HEK293 (cell line): Measurements from ENCODE around the gene FGD5.
A peak's percentile ranks its signal among the peaks of the same experiment; 100 is the strongest.

Source experiments
- CTCF ChIA-PET: fragments of 350-600 bp; formaldehyde crosslinking; extraction: SDS; loops from one replicate; lab custom pipeline; 2021; ENCODE audit warnings: antibody characterized with exemption; lab: Yijun Ruan, JAX
- POLR2A ChIA-PET: fragments of 300-600 bp; formaldehyde crosslinking; extraction: SDS; loops from one replicate; lab custom pipeline; 2020; ENCODE audit warnings: antibody characterized with exemption, inconsistent platforms; lab: Yijun Ruan, JAX
- H3K27ac ChIP-seq: fragments of 200-500 bp; sonication (Bioruptor generic); 2 replicates; pipeline ENCODE4 v1.5.1; 2014; ENCODE audit warnings: low read depth, low read length, control low read depth, inconsistent platforms; ENCODE audit errors: extremely low read depth
- H3K36me3 ChIP-seq, 2 experiments: fragments of 200-500 bp in 1 of 2; sonication (Bioruptor generic) in 1 of 2; 1 replicate in 1 of 2; 2 replicates in 1 of 2; pipeline ENCODE4 v1.5.1; 2014 to 2017; ENCODE audit warnings: inconsistent platforms in 2 of 2, low read length in 2 of 2; ENCODE audit not compliant: control insufficient read depth in 2 of 2, insufficient read depth in 1 of 2
- H3K4me1 ChIP-seq: fragments of 200-500 bp; sonication (Bioruptor generic); 2 replicates; pipeline ENCODE4 v1.5.1; 2014; ENCODE audit warnings: mild to moderate bottlenecking, low read length, inconsistent platforms; ENCODE audit not compliant: control insufficient read depth, insufficient read depth
- H3K4me3 ChIP-seq: 2 replicates; pipeline ENCODE4 v1.5.1; 2011; ENCODE audit warnings: low read depth, mild to moderate bottlenecking, control low read depth, low read length, moderate library complexity
- H3K9me3 ChIP-seq: fragments of 200-500 bp; sonication (Bioruptor generic); 2 replicates; pipeline ENCODE4 v1.5.1; 2014; ENCODE audit warnings: low read depth, low read length, inconsistent platforms; ENCODE audit not compliant: control insufficient read depth, insufficient read depth
- EGR2 ChIP-seq: fragments of 450-650 bp; formaldehyde crosslinking; IDR thresholded peaks from 2 replicates; pipeline ENCODE4 v1.5.1; 2016; ENCODE audit warnings: low read depth, missing biosample characterization, missing genetic modification characterization
- KLF1 ChIP-seq: fragments of 450-650 bp; formaldehyde crosslinking; IDR thresholded peaks from 2 replicates; pipeline ENCODE4 v1.5.1; 2016; ENCODE audit warnings: missing biosample characterization, missing genetic modification characterization
- SP2 ChIP-seq: fragments of 450-650 bp; formaldehyde crosslinking; IDR thresholded peaks from 2 replicates; pipeline ENCODE4 v1.5.1; 2016; ENCODE audit warnings: missing biosample characterization, missing genetic modification characterization
- ZFHX2 ChIP-seq: fragments of 450-650 bp; formaldehyde crosslinking; conservative IDR thresholded peaks from 2 replicates; pipeline ENCODE4 v1.5.1; 2016; ENCODE audit warnings: missing biosample characterization, missing genetic modification characterization
- ZFP37 ChIP-seq: fragments of 450-650 bp; formaldehyde crosslinking; IDR thresholded peaks from 2 replicates; pipeline ENCODE4 v1.5.1; 2016; ENCODE audit warnings: missing biosample characterization, missing genetic modification characterization
- ZIC2 ChIP-seq: fragments of 450-650 bp; formaldehyde crosslinking; IDR thresholded peaks from 2 replicates; pipeline ENCODE4 v1.5.1; 2016; ENCODE audit warnings: missing biosample characterization, missing genetic modification characterization
- ZNF214 ChIP-seq: fragments of 450-650 bp; formaldehyde crosslinking; IDR thresholded peaks from 2 replicates; pipeline ENCODE4 v1.5.1; 2017; ENCODE audit warnings: missing biosample characterization, mild to moderate bottlenecking, missing genetic modification characterization, borderline replicate concordance
- ZNF335 ChIP-seq: fragments of 450-650 bp; formaldehyde crosslinking; conservative IDR thresholded peaks from 2 replicates; pipeline ENCODE4 v1.5.1; 2016; ENCODE audit warnings: missing biosample characterization, missing genetic modification characterization
- ZNF623 ChIP-seq: fragments of 450-650 bp; formaldehyde crosslinking; IDR thresholded peaks from 2 replicates; pipeline ENCODE4 v1.5.1; 2016; ENCODE audit warnings: missing biosample characterization, missing genetic modification characterization
- TF ChIP-seq, protein P1 (sequence below): fragments of 450-650 bp; formaldehyde crosslinking; IDR thresholded peaks from 2 replicates; pipeline ENCODE4 v1.5.1; 2017; ENCODE audit warnings: missing biosample characterization, missing genetic modification characterization
- TF ChIP-seq, protein P2 (sequence below): fragments of 450-650 bp; formaldehyde crosslinking; IDR thresholded peaks from 2 replicates; pipeline ENCODE4 v1.5.1; 2016; ENCODE audit warnings: missing biosample characterization, missing genetic modification characterization
- TF ChIP-seq, protein P3 (sequence below): fragments of 450-650 bp; formaldehyde crosslinking; IDR thresholded peaks from 2 replicates; pipeline ENCODE4 v1.5.1; 2016; ENCODE audit warnings: missing biosample characterization, missing genetic modification characterization
- TF ChIP-seq, protein P4 (sequence below): fragments of 450-650 bp; formaldehyde crosslinking; IDR thresholded peaks from 2 replicates; pipeline ENCODE4 v1.5.1; 2016; ENCODE audit warnings: missing biosample characterization, missing genetic modification characterization
- TF ChIP-seq, protein P5 (sequence below): fragments of 450-650 bp; formaldehyde crosslinking; conservative IDR thresholded peaks from 2 replicates; pipeline ENCODE4 v1.5.1; 2016; ENCODE audit warnings: low read depth, missing biosample characterization, missing genetic modification characterization

The FGD5 gene

DNA sequence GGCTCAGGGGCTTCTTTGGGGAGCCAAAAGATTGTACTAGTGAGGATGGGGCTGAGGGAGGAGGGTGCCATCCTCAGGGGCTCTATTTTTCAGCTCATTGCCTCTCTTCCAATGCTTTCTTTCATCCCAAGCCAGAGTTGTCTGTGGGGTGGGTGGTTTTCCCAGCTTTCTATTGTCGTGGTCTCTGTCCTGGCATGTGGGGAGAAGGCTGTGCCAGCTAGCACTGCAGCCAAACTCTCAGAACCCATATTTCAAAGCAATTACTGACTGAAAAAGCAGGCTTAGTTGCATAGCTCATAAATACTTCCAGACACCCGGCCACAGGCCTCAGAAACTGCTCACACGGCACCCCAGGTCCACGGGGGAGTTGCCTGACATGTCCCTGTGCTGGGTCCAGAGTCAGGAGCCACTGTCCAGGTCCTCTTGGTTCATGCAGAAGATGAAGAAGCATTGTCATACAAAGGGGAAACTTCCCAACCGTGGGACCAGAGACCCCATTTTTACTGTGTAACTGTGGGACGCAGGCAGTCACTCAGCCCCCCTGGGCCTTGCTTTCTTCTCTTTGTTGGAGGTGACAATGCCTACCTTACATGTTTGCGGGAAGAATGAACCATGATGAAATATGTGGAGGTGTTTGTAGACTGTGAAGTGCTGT lies 27.6 kb downstream of the FGD5 start (continued):
- TF ChIP-seq, protein P1, sequence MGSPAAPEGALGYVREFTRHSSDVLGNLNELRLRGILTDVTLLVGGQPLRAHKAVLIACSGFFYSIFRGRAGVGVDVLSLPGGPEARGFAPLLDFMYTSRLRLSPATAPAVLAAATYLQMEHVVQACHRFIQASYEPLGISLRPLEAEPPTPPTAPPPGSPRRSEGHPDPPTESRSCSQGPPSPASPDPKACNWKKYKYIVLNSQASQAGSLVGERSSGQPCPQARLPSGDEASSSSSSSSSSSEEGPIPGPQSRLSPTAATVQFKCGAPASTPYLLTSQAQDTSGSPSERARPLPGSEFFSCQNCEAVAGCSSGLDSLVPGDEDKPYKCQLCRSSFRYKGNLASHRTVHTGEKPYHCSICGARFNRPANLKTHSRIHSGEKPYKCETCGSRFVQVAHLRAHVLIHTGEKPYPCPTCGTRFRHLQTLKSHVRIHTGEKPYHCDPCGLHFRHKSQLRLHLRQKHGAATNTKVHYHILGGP (tag by site-specific recombination) = no peak

DNA sequence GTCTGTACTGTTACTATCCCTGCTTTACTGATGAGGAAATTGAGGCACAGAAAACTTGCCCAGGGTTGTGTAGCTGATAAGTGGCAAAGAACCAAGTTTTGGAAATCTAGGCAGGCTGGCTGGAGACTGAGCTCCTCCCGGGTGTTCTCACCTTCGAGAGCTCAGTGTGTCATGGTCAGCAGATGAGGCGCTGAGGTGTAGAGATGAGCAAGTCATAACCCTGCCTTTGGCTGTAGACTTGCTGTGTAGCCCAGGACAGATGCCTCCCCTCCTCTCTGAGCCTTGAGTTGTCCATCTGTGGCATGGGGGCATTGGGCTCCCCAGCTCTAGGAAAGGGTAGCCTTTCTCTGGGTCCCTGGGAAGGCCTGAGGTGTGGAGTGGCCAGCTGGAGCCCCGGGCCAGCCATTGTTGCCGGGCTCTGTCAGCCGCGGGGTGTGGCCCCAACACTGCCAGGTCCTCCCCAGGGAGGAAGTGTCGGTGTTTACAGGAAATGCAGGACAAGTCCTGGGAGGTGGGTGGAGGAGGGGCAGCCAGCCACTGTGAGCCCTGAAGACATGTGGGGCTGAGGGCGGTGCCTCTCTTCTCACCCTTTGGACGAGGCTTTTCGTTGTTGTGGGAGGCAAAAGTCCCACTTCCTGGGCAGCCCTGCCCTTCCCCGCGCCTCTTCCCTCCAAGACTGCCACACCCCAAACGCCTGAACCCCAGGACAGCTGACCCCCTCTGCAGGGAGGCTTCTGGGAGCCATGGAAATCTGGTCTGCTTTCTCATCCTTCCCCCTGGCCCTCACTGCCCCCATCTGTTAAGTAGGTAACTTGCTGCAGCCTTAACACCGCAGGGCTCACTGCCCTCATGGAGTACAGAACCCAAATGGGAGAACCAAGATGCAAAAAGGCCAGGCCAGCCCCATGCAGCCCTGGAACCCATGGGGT lies 29.1 kb downstream of the FGD5 start:
- TF ChIP-seq ZNF623 (tag by site-specific recombination) = no peak
- 0 out of 2 replicates have a peak, but pooled peaks have one; percentile 25 for TF ChIP-seq EGR2 (tag by site-specific recombination)
- TF ChIP-seq, protein P2, sequence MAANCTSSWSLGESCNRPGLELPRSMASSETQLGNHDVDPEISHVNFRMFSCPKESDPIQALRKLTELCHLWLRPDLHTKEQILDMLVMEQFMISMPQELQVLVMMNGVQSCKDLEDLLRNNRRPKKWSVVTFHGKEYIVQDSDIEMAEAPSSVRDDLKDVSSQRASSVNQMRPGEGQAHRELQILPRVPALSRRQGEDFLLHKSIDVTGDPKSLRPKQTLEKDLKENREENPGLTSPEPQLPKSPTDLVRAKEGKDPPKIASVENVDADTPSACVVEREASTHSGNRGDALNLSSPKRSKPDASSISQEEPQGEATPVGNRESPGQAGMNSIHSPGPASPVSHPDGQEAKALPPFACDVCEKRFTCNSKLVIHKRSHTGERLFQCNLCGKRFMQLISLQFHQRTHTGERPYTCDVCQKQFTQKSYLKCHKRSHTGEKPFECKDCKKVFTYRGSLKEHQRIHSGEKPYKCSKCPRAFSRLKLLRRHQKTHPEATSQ = no peak
- TF ChIP-seq, protein P3, sequence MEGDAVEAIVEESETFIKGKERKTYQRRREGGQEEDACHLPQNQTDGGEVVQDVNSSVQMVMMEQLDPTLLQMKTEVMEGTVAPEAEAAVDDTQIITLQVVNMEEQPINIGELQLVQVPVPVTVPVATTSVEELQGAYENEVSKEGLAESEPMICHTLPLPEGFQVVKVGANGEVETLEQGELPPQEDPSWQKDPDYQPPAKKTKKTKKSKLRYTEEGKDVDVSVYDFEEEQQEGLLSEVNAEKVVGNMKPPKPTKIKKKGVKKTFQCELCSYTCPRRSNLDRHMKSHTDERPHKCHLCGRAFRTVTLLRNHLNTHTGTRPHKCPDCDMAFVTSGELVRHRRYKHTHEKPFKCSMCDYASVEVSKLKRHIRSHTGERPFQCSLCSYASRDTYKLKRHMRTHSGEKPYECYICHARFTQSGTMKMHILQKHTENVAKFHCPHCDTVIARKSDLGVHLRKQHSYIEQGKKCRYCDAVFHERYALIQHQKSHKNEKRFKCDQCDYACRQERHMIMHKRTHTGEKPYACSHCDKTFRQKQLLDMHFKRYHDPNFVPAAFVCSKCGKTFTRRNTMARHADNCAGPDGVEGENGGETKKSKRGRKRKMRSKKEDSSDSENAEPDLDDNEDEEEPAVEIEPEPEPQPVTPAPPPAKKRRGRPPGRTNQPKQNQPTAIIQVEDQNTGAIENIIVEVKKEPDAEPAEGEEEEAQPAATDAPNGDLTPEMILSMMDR (tag by site-specific recombination) = 0 out of 2 replicates have a peak, but pooled peaks have one; percentile 22
- TF ChIP-seq ZNF335 (tag by site-specific recombination) = no peak
- TF ChIP-seq, protein P4, sequence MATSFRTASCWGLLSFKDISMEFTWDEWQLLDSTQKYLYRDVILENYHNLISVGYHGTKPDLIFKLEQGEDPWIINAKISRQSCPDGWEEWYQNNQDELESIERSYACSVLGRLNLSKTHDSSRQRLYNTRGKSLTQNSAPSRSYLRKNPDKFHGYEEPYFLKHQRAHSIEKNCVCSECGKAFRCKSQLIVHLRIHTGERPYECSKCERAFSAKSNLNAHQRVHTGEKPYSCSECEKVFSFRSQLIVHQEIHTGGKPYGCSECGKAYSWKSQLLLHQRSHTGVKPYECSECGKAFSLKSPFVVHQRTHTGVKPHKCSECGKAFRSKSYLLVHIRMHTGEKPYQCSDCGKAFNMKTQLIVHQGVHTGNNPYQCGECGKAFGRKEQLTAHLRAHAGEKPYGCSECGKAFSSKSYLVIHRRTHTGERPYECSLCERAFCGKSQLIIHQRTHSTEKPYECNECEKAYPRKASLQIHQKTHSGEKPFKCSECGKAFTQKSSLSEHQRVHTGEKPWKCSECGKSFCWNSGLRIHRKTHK (tag by site-specific recombination) = no peak
- TF ChIP-seq SP2 = peak; percentile 34
- peak; percentile 52 for TF ChIP-seq ZFHX2 (tag by site-specific recombination)
- TF ChIP-seq ZNF214 (tag by site-specific recombination) = no peak
- no peak for TF ChIP-seq ZFP37 (tag by site-specific recombination)
- TF ChIP-seq KLF1 = peak; percentile 58
- TF ChIP-seq ZIC2 (tag by site-specific recombination) = peak; percentile 16; the same call in 1 of the 2 replicates
- TF ChIP-seq, protein P5, sequence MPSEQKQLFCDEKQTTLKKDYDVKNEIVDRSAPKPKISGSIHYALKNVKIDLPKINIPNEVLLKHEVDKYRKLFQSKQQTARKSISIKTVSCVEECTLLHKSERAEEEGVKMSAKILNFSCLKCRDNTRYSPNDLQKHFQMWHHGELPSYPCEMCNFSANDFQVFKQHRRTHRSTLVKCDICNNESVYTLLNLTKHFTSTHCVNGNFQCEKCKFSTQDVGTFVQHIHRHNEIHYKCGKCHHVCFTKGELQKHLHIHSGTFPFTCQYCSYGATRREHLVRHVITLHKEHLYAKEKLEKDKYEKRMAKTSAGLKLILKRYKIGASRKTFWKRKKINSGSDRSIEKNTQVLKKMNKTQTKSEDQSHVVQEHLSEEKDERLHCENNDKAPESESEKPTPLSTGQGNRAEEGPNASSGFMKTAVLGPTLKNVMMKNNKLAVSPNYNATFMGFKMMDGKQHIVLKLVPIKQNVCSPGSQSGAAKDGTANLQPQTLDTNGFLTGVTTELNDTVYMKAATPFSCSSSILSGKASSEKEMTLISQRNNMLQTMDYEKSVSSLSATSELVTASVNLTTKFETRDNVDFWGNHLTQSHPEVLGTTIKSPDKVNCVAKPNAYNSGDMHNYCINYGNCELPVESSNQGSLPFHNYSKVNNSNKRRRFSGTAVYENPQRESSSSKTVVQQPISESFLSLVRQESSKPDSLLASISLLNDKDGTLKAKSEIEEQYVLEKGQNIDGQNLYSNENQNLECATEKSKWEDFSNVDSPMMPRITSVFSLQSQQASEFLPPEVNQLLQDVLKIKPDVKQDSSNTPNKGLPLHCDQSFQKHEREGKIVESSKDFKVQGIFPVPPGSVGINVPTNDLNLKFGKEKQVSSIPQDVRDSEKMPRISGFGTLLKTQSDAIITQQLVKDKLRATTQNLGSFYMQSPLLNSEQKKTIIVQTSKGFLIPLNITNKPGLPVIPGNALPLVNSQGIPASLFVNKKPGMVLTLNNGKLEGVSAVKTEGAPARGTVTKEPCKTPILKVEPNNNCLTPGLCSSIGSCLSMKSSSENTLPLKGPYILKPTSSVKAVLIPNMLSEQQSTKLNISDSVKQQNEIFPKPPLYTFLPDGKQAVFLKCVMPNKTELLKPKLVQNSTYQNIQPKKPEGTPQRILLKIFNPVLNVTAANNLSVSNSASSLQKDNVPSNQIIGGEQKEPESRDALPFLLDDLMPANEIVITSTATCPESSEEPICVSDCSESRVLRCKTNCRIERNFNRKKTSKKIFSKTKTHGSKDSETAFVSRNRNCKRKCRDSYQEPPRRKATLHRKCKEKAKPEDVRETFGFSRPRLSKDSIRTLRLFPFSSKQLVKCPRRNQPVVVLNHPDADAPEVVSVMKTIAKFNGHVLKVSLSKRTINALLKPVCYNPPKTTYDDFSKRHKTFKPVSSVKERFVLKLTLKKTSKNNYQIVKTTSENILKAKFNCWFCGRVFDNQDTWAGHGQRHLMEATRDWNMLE (tag by site-specific recombination) = no peak
- TF ChIP-seq, all 188 proteins: peak for 6

More for the DNA sequence above, 29.1 kb downstream of the FGD5 start:
- no peak overlapping the region for H3K4me3 ChIP-seq
- H3K4me1 ChIP-seq = no peaks in the 10 kb centered on the region
- CTCF ChIA-PET = interaction anchor here (0.7 kb wide), 1 partner anchor 78 kb away, joined by 3 read pairs; no protein-coding TSS in a partner anchor
- POLR2A ChIA-PET = no interaction called here
- no peaks in the 10 kb centered on the region for H3K36me3 ChIP-seq
- H3K9me3 ChIP-seq = no peaks in the 10 kb centered on the region
- no peak overlapping the region for H3K27ac ChIP-seq
